Right forelimb (tissue), 1 donor: ENCODE data around the gene PTPN4.
A peak's percentile ranks its signal among the peaks of the same experiment; 100 is the strongest.

ENCODE experiments used
- DNase-seq: peaks from one replicate; pipeline ENCODE4 v3.0.0-alpha.2; 2018

PTPN4 gene

GRCh38 chr2:119809339-119810048, 49.8 kb downstream of the PTPN4 start:
- peak; percentile 50 for DNase-seq

DNA sequence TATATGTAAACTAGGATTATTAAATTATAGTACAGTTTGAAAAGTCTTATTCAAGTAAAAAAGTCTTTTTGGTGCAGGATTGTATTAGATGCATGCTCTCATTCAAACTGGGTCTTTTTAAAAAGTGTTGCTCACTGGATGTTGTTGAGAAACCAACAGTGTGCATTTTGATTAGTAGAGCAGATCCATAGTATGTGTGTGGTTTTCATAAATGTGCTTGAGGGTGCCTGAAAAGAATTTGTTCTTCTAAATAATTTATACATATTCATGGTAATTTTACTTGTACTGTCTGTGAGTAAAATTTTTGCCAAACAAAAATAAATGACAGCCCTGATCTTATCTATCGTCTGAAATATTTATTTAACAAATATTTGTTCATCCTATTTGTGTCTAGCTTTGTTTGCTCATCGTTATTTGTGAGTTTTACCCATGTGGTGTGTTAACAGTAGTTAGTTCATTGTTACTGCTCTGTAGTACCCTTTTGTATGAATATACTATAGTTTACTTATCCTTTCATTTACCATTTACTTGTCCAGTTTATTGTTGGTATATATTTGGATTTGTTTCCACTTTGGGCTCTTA, 50.4 kb downstream of the PTPN4 start:
- no peak for DNase-seq

DNA sequence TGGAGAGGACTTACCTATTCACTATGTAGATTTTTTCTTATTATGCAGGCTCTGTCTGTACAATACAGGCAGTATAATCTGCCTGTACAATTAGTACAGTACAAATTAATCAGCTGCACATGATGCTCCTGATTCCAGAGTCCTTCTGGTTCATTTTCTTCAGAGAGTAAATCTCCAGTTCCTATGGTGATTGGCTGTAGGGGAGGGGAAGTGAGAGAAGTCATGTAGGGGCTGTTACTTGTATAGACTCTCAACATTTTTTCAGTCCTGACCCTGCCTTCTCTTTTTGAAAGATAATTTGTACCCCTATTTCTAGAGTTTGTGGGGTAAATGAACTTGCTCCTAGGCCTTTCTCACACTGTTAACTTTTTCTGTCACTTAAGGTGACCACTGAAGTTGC, 54.5 kb downstream of the PTPN4 start:
- no peak for DNase-seq

- no peak for DNase-seq
Observed at GRCh38 chr2:119818792-119819191, 59.1 kb downstream of the PTPN4 start.

DNA sequence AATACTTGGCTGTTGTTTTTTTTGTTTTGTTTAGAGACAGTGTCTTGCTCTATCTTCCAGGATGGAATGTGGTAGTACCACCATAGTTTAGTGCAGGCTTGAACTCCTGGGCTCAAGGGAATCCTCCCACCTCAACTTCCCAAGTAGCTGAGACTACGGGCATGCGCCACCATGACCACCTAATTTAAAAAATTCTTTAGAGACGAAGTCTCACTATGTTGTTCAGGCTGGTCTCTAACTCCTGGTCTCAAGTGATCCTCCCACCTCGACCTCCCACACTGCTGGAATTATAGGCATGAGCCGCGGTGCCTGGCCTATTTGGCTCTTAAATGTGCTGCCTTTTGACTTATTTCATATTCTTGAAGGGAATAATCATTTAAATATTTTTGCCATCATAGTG, 60.1 kb downstream of the PTPN4 start:
- no peak for DNase-seq

GRCh38 chr2:119820275-119820674, 60.6 kb downstream of the PTPN4 start:
- DNase-seq = no peak

GRCh38 chr2:119821266-119821665, 61.5 kb downstream of the PTPN4 start:
- DNase-seq = no peak

DNA sequence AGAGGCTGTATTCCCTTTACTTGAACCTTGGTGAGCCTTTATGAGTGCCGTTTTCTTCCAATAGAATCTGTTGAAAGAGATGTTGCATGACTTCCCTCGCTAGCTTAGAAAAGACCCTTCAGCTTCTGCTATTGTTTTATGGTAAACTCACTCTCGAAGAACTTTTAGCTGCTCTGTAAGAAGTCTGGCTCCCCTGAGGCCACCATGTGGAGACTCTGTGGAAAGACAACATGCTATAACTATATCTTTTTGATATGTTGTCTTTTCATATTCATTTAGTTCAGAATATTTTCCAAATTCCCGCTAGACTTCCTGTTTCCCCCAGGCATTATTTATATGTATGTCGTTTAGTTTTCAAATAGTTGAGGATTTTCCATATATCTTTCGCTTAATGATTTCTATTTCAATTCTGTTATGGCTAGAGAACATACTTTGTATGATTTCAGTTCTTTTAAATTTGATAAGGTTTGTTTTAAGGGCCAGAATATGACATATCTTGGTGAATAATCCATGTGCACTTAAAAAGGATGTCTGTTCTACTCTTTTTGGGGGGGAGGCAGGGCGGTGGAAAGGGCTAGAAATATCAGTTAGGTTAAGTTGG, 64.1 kb downstream of the PTPN4 start:
- no peak for DNase-seq

GRCh38 chr2:119826370-119826961, 66.7 kb downstream of the PTPN4 start:
- DNase-seq = no peak

DNA sequence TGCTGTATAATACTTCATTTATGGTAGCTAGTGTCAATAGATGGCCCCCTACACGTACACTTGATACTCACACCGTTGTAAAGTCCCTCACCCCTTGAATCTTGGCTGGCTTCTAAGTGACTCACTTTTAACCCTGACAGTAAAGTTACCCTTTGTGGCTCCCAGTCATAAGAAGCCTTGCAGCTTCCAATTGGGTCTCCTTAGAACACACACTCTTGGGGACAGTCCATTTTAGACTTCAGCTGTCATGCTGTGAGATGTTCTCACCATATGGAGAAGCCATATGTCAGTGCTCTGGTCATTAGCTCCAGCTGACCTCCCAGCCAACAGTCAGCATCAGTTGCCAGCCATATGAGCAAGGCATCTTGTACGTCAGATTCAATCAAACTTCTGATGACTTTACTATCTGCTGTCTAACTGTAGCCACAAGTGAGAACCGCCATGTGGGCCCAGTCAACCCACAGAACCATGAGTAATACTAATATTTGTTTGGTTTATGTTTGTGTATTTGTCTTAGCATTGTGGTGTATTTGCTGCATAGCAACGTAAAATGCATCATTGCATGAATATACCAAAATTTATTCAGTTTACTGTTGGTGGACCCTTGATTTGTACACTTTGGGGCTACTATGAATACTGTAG, 68.3 kb downstream of the PTPN4 start:
- no peak for DNase-seq

- DNase-seq = no peak
Observed at GRCh38 chr2:119836455-119837142, 76.9 kb downstream of the PTPN4 start.

DNA sequence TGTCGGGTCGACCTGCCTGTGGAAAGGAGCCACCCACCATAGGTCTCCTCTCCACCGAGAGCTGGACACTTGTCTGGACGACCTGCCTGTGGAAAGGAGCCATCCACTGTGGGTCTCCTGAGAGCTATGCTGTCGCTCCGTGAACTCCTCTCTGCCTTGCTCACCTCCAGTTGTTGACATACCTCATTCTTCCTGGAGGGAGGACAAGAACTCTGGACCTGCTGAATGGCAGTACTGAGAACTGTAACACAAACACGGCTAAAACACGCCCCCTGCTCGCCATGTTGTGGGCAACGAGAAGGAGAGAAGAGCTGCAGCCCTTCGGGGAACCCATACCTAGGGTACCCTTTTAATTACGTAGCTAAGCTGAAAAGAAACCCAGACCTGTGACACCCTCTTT, 77.6 kb downstream of the PTPN4 start:
- no peak for DNase-seq

DNA sequence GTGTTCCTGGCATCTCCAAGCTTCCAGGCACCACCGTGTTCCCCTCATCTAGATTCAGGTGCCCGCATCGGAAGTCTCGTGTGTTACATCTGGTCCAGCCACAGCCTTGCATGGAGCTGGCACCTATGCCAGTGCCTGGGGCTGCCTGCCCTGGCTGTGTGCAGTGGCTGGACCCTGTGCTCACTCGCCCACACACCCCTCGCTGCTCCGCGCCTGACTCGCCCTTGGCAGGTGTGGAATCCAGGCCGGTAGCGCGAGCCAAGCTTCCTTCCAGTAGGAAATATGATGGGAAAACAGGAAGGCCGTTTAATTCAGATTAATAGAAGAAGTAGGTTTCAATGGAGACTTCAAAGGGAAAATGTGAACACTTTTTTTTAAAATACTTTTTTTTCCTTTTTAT, 78.0 kb downstream of the PTPN4 start:
- DNase-seq = no peak

GRCh38 chr2:119838179-119838578, 78.5 kb downstream of the PTPN4 start:
- DNase-seq = no peak

DNA sequence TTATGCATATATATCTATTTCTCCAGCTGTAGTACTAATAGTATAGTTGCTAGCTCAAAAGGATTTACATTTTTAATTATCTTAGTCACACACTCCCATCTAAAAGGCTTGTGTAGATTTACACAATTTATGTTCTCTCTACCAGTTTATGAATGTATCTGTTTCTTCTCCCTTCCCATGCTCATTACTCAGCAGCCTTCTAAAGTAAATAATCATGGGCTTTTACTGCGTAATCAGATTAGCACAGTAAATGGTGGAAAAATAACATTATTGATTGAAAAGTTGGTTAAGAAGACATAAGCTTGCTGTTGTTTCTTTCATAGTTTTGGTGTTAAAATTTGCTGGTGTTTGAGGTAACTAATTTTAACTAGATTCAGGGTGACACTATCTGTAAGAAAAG, 81.8 kb downstream of the PTPN4 start:
- no peak for DNase-seq

DNA sequence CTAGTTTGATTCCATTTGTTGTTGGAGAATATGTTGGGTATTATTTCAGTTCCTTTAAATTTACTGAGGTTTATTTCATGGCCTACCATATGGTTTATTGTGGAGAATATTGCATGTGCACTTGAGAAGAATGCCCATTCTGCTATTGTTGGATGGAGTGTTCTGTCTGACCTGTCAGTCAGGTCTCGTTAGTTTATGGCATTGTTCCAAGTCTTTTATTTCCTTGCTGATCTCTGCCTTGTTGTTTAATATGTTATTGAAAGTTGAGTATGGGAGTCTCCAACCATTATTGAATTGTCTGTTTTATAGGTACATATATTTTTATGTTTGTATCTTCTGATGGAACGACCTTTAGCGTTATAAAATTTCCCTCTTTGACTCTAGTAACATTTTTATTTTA, 86.3 kb downstream of the PTPN4 start:
- DNase-seq = no peak

- DNase-seq = no peak
Observed at GRCh38 chr2:119849838-119850565, 90.3 kb downstream of the PTPN4 start.

DNA sequence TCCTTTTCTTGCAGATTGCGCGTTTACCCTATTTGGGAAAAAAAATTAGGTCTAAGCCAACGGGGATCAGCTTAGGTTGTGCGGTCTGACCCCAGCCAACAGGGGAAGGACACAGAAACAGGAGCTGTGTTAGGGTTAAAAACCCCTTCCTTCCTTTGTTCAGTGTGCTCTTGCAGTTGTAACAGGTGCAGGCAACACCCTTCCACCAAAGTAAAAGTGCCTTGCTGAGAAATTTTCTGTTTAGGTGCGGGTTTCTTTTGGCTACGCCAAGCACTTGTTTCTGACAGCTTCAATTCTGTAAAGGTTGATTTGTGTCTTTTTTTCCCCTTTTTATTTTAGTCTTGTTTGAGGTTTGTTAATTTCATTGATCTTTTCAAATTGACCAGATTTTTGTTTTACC, 92.5 kb downstream of the PTPN4 start:
- no peak for DNase-seq

- DNase-seq = no peak
Observed at GRCh38 chr2:119853777-119854399, 94.2 kb downstream of the PTPN4 start.

DNA sequence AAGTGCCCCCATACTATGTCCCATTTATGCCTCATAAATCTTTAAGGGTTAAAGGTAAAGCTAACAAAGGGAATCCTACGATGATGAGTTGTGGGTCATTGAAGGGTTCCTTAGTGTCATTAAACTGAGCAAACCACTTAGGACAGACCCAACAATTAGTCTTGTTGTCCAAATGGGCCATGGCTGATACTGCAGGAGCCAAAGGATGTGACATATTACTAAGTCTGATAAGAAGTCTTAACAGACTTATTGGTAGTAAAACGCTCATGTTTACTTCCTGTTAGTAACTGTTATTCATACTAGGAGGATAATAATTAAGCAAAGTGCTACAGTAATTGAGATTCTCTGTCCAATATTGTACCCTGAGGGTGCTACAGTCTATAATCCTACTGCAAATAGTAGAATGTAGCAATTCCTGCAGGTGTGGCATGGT, 96.8 kb downstream of the PTPN4 start:
- DNase-seq = no peak

DNA sequence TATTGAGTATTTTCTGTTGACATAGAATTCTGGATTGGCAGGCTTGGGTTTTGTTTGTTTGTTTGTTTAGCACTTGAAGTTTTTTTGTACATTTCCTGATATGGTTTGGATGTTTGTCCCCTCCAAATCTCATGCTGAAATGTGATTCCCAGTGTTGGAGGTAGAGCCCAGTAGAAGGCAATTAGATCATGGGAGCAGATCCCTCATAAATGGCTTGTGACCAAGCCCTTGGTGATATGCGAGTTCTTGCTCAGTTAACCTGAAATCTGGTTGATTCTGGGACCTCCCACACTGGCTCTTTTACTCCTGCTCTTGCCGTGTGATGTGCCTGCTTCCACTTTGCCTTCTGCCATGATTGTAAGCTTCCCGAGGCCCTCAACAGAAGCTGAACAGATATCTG, 98.0 kb downstream of the PTPN4 start:
- DNase-seq = no peak

GRCh38 chr2:119859528-119859927, 99.8 kb downstream of the PTPN4 start:
- DNase-seq = no peak
